GM18498 (cell line): Measurements from ENCODE around the gene GARS1.
"Not testable (repeated sequence)": the region's sequence is repeated elsewhere in the genome, so short reads cannot be mapped to it uniquely, and the experiment has no call there.

Experiments
- ATAC-seq: cut with Tn5 transposase; IDR thresholded peaks from one replicate; pipeline ENCODE4 v1.9.1; 2021; ENCODE audit warnings: mild to moderate bottlenecking, moderate library complexity; ENCODE audit not compliant: unreplicated experiment

Gene GARS1

DNA sequence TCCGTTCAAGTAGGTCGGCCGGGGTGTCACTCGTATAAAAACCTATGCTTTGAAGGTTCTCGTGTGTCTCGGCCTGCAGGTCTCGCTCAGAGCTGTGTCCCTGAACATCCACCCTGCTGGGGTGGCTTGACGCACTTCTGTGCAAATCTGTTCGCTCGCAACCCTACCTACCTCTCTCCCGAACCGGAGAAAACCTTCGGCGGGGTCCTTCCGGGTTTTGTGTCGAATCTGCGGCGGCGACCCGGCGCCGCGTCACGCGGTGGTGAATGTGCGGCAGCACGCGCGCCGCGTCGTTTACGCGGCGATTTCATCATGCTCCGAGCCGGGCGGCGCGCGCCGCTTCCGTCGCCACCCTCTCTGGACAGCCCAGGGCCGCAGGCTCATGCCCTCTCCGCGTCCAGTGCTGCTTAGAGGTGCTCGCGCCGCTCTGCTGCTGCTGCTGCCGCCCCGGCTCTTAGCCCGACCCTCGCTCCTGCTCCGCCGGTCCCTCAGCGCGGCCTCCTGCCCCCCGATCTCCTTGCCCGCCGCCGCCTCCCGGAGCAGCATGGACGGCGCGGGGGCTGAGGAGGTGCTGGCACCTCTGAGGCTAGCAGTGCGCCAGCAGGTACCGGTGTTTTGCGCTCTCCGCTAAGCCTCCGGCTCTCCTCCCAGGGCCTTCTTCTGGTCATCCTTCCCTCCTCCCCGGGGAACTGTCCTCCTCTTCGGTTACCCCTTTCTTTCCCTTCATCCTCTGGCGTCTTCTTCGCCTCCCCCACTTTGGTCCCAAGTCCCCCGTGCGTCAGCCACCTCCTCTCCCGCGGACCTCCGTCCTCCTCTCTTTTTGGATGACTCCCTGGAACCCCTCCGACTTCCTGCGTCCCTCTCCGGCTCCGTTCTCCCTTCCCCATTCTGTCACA lies at the start of gene GARS1:
Gene GARS1 (plus strand): TSS at position 339 of the 896 bp plus-strand sequence. CDS start 44 bp downstream, at position 383.
- peak; percentile 94 for ATAC-seq

DNA sequence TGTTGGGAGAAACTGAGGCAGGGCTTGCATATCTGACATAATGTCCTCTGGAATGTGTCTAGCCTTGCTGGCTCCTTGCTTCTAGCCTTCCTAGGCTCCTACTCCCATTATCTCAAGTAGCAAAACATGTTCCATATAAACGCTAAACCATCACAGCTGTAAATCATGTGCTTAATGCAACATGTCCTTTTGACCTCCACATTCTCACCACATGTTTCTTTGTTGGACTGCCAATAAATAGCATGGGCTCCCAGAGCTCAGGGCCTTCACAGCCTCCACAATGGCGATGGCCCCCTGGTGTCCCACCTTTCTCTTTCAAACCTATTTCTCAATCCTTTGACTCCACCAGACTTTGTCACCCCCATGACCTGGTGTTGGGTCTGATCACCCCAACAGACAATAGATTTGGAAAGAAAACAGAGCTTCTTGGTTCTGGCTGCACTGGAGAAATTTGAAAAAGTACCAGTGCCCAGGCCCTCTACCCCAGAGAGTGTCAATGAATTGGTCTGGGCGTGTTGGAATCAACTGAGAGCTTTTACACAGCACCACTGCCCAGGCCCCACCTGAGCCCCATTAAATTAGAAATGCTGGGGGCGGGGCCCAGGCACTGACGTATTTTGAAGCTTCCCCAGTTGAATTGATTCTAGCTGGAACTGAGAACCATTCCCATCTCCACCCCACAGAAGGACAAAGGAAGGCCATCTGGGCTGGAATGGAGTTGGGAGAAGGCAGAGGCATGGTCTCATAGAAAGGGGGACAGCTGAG lies 48.7 kb upstream of the GARS1 start:
- no peak for ATAC-seq

- ATAC-seq, result no peak
These were observed 48.1 kb upstream of the GARS1 start for GRCh38 chr7:30546596-30546995.

GRCh38 chr7:30548845-30549244 lies 45.8 kb upstream of the GARS1 start:
- no peak for ATAC-seq

- ATAC-seq, result no peak
These were observed 44.7 kb upstream of the GARS1 start for GRCh38 chr7:30549931-30550493.

DNA sequence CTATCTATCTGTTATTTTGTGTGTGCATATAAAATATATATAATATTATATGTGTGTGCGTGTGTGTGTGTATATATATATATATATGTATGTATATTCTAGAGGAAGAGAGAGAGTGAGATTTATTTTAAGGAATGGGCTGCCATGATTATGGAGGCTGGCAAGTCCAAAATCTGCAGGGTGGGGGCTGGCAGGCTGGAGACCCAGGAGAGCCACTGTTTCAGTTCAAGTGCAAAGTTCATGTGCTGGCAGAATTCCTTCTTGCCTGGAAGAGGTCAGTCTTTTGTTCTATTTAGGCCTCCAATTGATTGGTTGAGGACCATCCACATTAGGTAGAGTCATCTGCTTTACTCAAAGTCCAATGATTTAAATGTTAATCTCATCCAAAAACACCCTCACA lies 42.3 kb upstream of the GARS1 start:
- no peak for ATAC-seq

DNA sequence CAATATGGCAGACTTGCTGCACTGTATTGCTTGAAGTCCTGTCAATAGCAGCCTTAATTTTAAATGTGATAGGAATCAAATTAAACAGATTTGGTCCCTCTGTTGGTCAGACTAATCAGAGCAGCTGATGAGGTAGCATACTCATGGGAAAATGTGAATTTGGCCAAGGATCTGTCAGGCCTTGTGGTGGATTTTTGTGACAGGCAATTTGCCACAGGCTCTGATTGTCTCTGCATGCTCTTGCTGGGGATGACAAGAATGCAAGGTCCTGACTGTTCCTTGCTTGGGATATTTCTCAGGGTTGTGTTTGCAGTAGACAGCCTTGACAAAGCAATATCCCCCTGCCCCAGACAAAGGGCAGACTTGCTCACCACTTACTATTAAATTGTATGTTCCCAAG lies 41.5 kb upstream of the GARS1 start:
- no peak for ATAC-seq

- ATAC-seq, result no peak
These were observed 41.1 kb upstream of the GARS1 start for GRCh38 chr7:30553546-30553945.

DNA sequence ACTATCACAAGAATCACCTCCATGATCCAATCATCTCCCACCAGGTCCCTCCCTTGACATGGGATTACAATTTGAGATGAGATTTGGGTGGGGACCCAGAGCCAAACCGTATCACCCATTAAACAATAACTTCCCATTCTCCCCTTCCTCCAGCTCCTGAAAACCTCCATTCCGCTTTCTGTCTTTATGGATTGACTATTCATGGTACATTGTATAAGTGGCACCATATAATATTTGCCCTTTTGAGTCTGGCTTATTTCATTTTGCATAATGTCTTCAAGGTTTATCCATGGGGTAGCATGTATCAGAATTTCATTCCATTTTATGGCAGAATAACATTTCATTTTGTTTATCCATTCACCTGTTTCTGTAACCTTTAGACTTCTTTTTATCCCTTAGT lies 39.2 kb upstream of the GARS1 start:
- ATAC-seq, result no peak

GRCh38 chr7:30556840-30557239 lies 37.8 kb upstream of the GARS1 start:
- ATAC-seq, result no peak

GRCh38 chr7:30557245-30557644 lies 37.4 kb upstream of the GARS1 start:
- no peak for ATAC-seq

- ATAC-seq, result no peak
These were observed 35.1 kb upstream of the GARS1 start for GRCh38 chr7:30559611-30560010.

DNA sequence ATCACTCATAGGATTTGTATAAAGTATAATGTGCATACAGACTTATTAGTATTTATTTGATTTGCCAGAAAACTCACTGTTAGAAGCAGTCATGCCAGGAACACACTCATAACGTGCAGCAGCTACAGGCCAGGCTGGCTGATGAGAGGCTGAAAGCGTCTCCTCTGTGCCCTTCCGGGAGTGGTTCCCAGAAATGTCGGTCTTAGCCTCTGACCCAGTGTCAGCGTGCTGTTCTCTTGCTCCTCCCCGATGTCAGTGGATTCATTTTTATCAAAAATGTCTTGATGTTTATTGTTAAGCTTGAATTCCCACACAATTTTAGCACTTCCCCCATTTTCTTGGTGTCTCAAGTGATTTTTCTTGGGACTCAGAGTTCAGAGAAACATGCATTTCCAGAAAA lies 33.3 kb upstream of the GARS1 start:
- ATAC-seq, result no peak

- ATAC-seq, result no peak
These were observed 32.2 kb upstream of the GARS1 start for GRCh38 chr7:30562498-30562897.

DNA sequence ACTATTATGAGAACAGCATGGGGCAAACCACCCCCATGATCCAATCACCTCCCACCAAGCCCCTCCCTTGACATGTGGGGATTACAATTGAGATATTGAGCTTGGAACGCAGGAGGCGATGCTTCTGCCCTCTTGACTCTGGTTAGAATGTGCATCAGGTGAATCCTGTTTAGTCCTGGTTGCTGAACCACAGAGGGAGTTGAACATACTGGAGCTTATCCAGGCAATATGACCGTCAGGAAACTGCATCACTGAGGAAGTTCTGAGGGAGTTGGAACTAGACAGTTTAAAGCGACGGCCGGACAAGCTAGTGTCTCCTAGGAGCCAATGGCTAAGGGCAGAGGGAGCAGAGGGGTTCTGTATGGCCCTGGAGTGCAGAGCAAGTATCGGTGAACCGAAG lies 31.8 kb upstream of the GARS1 start:
- ATAC-seq, result no peak

GRCh38 chr7:30563326-30563942 lies 31.2 kb upstream of the GARS1 start:
- ATAC-seq, result no peak

- peak; percentile 86 for ATAC-seq
These were observed 30.3 kb upstream of the GARS1 start for GRCh38 chr7:30564243-30564892.

DNA sequence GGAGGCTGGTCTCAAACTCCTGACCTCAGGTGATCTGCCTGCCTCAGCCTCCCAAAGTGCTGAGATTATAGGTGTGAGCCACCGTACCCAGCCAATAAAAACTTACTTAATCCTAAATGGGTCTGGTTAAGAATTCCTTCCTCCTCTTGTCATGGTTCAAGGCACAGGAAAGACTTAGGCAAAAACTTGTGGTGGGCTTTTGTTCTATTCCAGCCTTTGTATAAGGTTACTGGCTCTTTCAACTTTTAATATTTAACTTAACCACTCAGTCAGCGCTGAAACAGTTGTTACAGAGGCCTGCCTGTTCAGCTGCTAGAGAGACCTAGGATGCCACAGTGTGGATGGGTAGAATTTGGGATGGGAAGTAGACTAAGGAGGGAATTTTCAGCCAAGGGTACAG lies 28.1 kb upstream of the GARS1 start:
- no peak for ATAC-seq

GRCh38 chr7:30567081-30567480 lies 27.6 kb upstream of the GARS1 start:
- ATAC-seq, result no peak

DNA sequence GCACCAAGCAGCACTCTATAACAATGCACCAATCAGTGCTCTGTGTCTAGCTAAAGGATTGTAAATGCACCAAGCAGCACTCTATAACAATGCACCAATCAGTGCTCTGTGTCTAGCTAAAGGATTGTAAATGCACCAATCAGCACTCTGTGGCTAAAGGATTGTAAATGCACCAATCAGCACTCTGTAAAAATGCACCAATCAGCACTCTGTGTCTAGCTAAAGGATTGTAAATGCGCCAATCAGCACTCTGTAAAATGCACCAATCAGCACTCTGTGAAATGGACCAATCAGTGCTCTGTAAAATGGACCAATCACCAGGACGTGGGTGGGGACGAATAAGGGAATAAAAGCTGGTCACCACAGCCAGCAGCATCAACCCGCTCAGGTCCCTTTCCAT lies 24.4 kb upstream of the GARS1 start:
- ATAC-seq, result not testable (repeated sequence)
